Breast epithelium (tissue), 4 donors: ENCODE results near the gene ACOT12. TPM values are rescaled to one million over a fixed set of nuclear protein-coding genes. Genes with fewer than 3 reads are reported as not detected.
A peak's percentile ranks its signal among the peaks of the same experiment; 100 is the strongest.

Source experiments
- DNase-seq, 2 donors: peaks; one replicate each; pipeline ENCODE4 v3.0.0-alpha.2; 2019; ENCODE audit warnings: low spot score in 2 of 2
- H3K27ac ChIP-seq, 2 donors: fragments of 200-600 bp; sonication (generic) in 1 of 2; one replicate each; pipeline ENCODE4 v1.5.1; 2016 to 2019; ENCODE audit warnings: mild to moderate bottlenecking in 1 of 2
- H3K27me3 ChIP-seq, 2 donors: fragments of 200-600 bp; sonication (generic) in 1 of 2; one replicate each; pipeline versions ENCODE4 v1.5.1 to v1.6.0; 2017 to 2019; ENCODE audit warnings: control low read depth in 1 of 2, mild to moderate bottlenecking in 1 of 2
- H3K36me3 ChIP-seq: fragments of 200-600 bp; one replicate; pipeline ENCODE4 v1.5.1; 2019
- H3K4me1 ChIP-seq, 2 donors: fragments of 200-600 bp; sonication (generic); one replicate each; pipeline ENCODE4 v1.5.1; 2016 to 2019; ENCODE audit warnings: control low read depth in 1 of 2
- H3K4me3 ChIP-seq, 3 donors: fragments of 200-600 bp; sonication (generic); 1 replicate in 2 of 3; 2 replicates in 1 of 3; pipeline ENCODE4 v1.5.1; 2016 to 2019; ENCODE audit warnings: mild to moderate bottlenecking in 3 of 3, moderate library complexity in 2 of 3
- H3K9me3 ChIP-seq, 2 donors: fragments of 200-600 bp; sonication (generic) in 1 of 2; one replicate each; pipeline ENCODE4 v1.5.1; 2016 to 2019; ENCODE audit warnings: control low read depth in 1 of 2
- CTCF ChIP-seq, 3 donors: fragments of 450-650 bp; IDR thresholded peaks; one replicate each; pipeline ENCODE4 v1.5.1; 2016 to 2017; ENCODE audit warnings: antibody characterized with exemption in 3 of 3, mild to moderate bottlenecking in 3 of 3, moderate library complexity in 3 of 3
- POLR2A ChIP-seq: fragments of 450-650 bp; IDR thresholded peaks from one replicate; pipeline ENCODE4 v1.6.1; 2016; ENCODE audit warnings: antibody characterized with exemption, mild to moderate bottlenecking, moderate library complexity
- POLR2AphosphoS5 ChIP-seq, 3 donors: sonication (generic); formaldehyde crosslinking; IDR thresholded peaks; one replicate each; pipeline ENCODE4 v1.6.1; 2017; ENCODE audit warnings: antibody characterized with exemption in 3 of 3
- intact Hi-C: fragments of 100-400 bp; cut with DNase I; formaldehyde crosslinking; loops from one replicate; pipeline ENCODE4 v1.15.1; 2023; ENCODE audit warnings: low total_unique reads
- total RNA-seq, 3 donors: library from RNA; depleted of rRNA; stranded (reverse); fragments of >200 nt; gene quantifications; one replicate each; pipeline ENCODE4 v1.1.0, GENCODE V29; 2016

ACOT12 gene
- total RNA-seq: not detected

DNA sequence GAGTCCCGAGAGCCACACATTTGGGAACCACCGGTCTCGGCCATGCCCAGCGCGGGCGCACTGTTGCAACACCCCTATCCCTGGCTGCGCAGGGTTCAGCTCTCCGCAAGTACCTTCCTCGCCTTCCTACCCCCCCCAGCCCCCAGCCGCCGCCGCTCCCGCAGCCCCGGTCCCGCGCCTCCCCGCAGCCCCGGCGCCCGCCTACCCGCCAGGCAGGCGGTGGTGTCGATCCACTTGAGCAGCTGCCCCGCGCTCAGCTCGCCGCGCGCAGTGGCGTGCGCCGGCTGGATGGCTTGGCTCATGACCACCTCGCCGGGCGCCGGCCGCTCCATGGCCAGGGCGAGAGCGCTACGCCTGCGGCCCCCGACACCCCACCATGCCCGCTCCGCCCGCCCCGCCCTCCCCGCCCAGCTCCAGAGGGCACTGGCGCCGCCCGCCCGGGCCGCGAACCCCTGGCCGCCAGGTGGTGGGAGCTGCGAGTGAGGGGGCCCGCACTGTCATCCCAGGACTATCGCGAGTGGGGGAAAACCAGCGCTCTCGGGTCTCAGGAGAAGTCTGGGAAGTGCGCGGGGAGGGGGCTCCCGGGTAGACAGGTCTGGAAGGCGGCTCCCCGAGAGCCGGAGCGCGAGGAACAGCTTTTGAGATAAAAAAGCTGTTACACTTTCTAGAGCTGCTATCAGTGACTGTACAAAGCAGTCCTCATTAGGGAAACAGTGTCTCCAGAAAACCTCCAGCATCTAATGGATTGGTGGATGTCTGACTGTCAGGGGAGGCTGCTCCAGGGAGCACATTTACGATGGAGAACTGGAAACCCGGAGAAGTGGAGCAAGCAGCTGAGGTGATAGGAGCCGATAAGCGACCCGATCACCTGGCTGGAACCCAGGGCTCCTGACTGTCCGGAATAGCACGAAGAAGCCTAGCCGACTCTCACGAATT, at the start of gene ACOT12:
Gene ACOT12 (minus strand): TSS at position 352 of the 936 bp plus-strand sequence. CDS start 20 bp downstream, at position 332.
- Histone ChIP-seq H3K27ac (no peak within 1 kb of the TSS), H3K4me3 (peak within 1 kb of the TSS; percentile 31 to 74 (median 50)), H3K27me3 (peaks cover 5 to 6% of the 10 kb centered on the region in 2 donors), H3K4me1 (peaks cover 0 to 8% of the 10 kb centered on the region in 2 donors), H3K36me3 (no peaks in the 10 kb centered on the region), H3K9me3 (peaks cover 0 to 5% of the 10 kb centered on the region in 2 donors)
- no peak for DNase-seq
- intact Hi-C loops: no loop called here
- TF ChIP-seq POLR2A: no peak
- TF ChIP-seq CTCF (IDR thresholded peaks at IDR 0.05): no peak
- TF ChIP-seq POLR2AphosphoS5 (IDR thresholded peaks at IDR 0.05): no peak

GRCh38 chr5:81435023-81435422, 41.1 kb upstream of the ACOT12 start:
- no peaks in the 10 kb centered on the region for H3K4me1 ChIP-seq
- H3K9me3 ChIP-seq: no peaks in the 10 kb centered on the region
- H3K27me3 ChIP-seq: no peaks in the 10 kb centered on the region
- DNase-seq: no peak
- intact Hi-C loops: no loop called here
- TF ChIP-seq CTCF (IDR thresholded peaks at IDR 0.05) (no peak), POLR2AphosphoS5 (IDR thresholded peaks at IDR 0.05) (no peak), POLR2A (no peak)
- H3K27ac ChIP-seq: no peak overlapping the region
- H3K4me3 ChIP-seq: no peak overlapping the region
- no peaks in the 10 kb centered on the region for H3K36me3 ChIP-seq

GRCh38 chr5:81429985-81430384, 36.1 kb upstream of the ACOT12 start:
- Histone ChIP-seq H3K4me1 (peaks cover 0 to 7% of the 10 kb centered on the region in 2 donors), H3K27ac (no peak overlapping the region), H3K4me3 (no peak overlapping the region), H3K27me3 (no peaks in the 10 kb centered on the region), H3K36me3 (no peaks in the 10 kb centered on the region), H3K9me3 (no peaks in the 10 kb centered on the region)
- intact Hi-C loops: no loop called here
- TF ChIP-seq POLR2AphosphoS5 (IDR thresholded peaks at IDR 0.05) (no peak), CTCF (IDR thresholded peaks at IDR 0.05) (no peak), POLR2A (no peak)
- DNase-seq: no peak

DNA sequence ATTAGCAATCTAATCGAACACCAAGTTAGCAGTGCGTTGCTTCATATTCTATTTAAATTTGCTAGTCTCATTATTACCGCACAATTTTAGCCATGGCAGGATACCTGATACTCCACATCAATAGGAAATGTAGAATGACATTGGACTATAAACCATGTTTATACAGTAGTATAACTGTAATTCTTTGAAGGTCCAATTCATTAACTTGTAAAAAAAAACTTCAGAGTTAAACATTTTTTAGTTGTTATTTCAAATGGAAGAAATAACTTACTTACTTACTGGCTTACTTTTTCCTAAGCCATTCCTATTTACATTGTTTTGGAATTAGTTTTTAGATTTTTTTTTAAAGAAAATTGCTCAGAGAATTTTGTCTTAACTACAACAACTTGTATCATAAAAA, 35.4 kb upstream of the ACOT12 start:
- Histone ChIP-seq H3K27me3 (no peaks in the 10 kb centered on the region), H3K4me1 (peaks cover 0 to 7% of the 10 kb centered on the region in 2 donors), H3K27ac (no peak overlapping the region), H3K9me3 (no peaks in the 10 kb centered on the region), H3K36me3 (no peaks in the 10 kb centered on the region), H3K4me3 (no peak overlapping the region)
- no peak for DNase-seq
- TF ChIP-seq CTCF (IDR thresholded peaks at IDR 0.05): no peak
- TF ChIP-seq POLR2A: no peak
- TF ChIP-seq POLR2AphosphoS5 (IDR thresholded peaks at IDR 0.05): no peak
- intact Hi-C loops: no loop called here

DNA sequence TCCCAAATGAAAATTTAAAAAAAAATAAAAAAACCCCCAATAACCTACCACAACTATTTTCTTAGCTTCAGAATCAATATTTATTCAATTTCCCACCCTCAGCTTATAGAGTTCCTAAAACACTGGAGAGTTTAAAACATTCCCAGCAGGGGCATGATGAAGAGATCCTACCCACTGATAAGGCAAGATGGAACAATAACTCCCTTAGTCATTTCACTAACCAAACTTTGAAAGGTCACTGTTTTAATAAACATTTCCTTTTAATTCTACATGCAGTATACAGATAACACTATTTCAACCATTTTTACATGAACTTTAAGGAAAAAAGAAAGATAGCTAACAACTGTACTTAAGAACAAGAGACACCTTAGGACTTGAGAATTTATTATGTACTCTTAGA, 34.9 kb upstream of the ACOT12 start:
- no peak for DNase-seq
- Histone ChIP-seq H3K27ac (no peak overlapping the region), H3K27me3 (no peaks in the 10 kb centered on the region), H3K36me3 (no peaks in the 10 kb centered on the region), H3K4me3 (no peak overlapping the region), H3K4me1 (peaks cover 0 to 7% of the 10 kb centered on the region in 2 donors), H3K9me3 (no peaks in the 10 kb centered on the region)
- no peak for TF ChIP-seq POLR2AphosphoS5 (IDR thresholded peaks at IDR 0.05)
- no peak for TF ChIP-seq CTCF (IDR thresholded peaks at IDR 0.05)
- no peak for TF ChIP-seq POLR2A
- intact Hi-C loops: no loop called here
